HG02938 (cell line): ENCODE measurements around the gene CROT.
A peak's percentile ranks its signal among the peaks of the same experiment; 100 is the strongest.
"Not testable (repeated sequence)": the region's sequence is repeated elsewhere in the genome, so short reads cannot be mapped to it uniquely, and the experiment has no call there.

ENCODE experiments used
- ATAC-seq: cut with Tn5 transposase; IDR thresholded peaks from one replicate; pipeline ENCODE4 v1.9.1; 2021; ENCODE audit warnings: mild to moderate bottlenecking, moderate library complexity; ENCODE audit not compliant: unreplicated experiment

Gene CROT

GRCh38 chr7:87345166-87345927 lies at the start of gene CROT:
Gene CROT, plus strand, starts transcription at chr7:87345664. Its CDS starts 3,405 bp downstream, at chr7:87349069.
- ATAC-seq = peak; percentile 98

- ATAC-seq = no peak
These were observed 44.7 kb upstream of the CROT start for GRCh38 chr7:87300756-87301155.

- no peak for ATAC-seq
These were observed 34.6 kb upstream of the CROT start for GRCh38 chr7:87310790-87311419.

GRCh38 chr7:87312215-87312865 lies 33.1 kb upstream of the CROT start:
- ATAC-seq = peak; percentile 57

GRCh38 chr7:87316097-87316700 lies 29.3 kb upstream of the CROT start:
- ATAC-seq = peak; percentile 90

GRCh38 chr7:87316846-87317552 lies 28.5 kb upstream of the CROT start:
- ATAC-seq = no peak

- ATAC-seq = no peak
These were observed 27.7 kb upstream of the CROT start for GRCh38 chr7:87317691-87318245.

- ATAC-seq = no peak
These were observed 26.7 kb upstream of the CROT start for GRCh38 chr7:87318741-87319140.

- ATAC-seq = not testable (repeated sequence)
These were observed 26.3 kb upstream of the CROT start for GRCh38 chr7:87319154-87319581.

GRCh38 chr7:87322912-87323311 lies 22.6 kb upstream of the CROT start:
- ATAC-seq = no peak

GRCh38 chr7:87325576-87326370 lies 19.7 kb upstream of the CROT start:
- ATAC-seq = no peak

- no peak for ATAC-seq
These were observed 17.2 kb upstream of the CROT start for GRCh38 chr7:87328281-87328680.

GRCh38 chr7:87330316-87330715 lies 15.1 kb upstream of the CROT start:
- no peak for ATAC-seq

- no peak for ATAC-seq
These were observed 14.5 kb upstream of the CROT start for GRCh38 chr7:87330942-87331341.

- ATAC-seq = no peak
These were observed 13.7 kb upstream of the CROT start for GRCh38 chr7:87331687-87332252.

GRCh38 chr7:87332321-87332720 lies 13.1 kb upstream of the CROT start:
- no peak for ATAC-seq

- no peak for ATAC-seq
These were observed 9.3 kb upstream of the CROT start for GRCh38 chr7:87336136-87336535.

- no peak for ATAC-seq
These were observed 8.1 kb upstream of the CROT start for GRCh38 chr7:87337331-87337730.

- no peak for ATAC-seq
These were observed 6.0 kb upstream of the CROT start for GRCh38 chr7:87339373-87339897.
